Caco-2 (cell line): ENCODE results near the gene NDUFB8. TPM values are rescaled to one million over a fixed set of nuclear protein-coding genes. Genes with fewer than 3 reads are reported as not detected.

ENCODE experiments used
- BruUV-seq: library from RNA; stranded (reverse); fragments of 400-500 nt; replicated peaks from 2 replicates; lab custom pipeline; 2021; lab: Mats Ljungman, UMichigan
- CTCF ChIA-PET: fragments of 300-600 bp; sonication (Branson Sonifier 250); formaldehyde crosslinking; loops from one replicate; lab custom pipeline; 2022; ENCODE audit warnings: antibody characterized with exemption; lab: Charles Lee
- POLR2A ChIA-PET: fragments of 300-600 bp; sonication (Branson Sonifier 250); formaldehyde crosslinking; loops from one replicate; lab custom pipeline; 2022; ENCODE audit warnings: antibody characterized with exemption; lab: Charles Lee
- DNase-seq, 2 experiments: peaks; one replicate each; pipeline versions ENCODE4 v3.0.0 to v3.0.0-alpha.2; 2020 to 2022
- H3K27me3 ChIP-seq: replicated peaks from 2 replicates; pipeline ENCODE4 v1.6.0; 2011; ENCODE audit warnings: low read length; ENCODE audit not compliant: control insufficient read depth, insufficient read depth
- H3K36me3 ChIP-seq: 2 replicates; pipeline ENCODE4 v1.5.1; 2011; ENCODE audit warnings: low read length; ENCODE audit not compliant: control insufficient read depth, insufficient read depth
- H3K4me1 ChIP-seq: fragments of 250-450 bp; sonication (Bioruptor Pico); 2 replicates; pipeline ENCODE4 v1.5.1; 2020; ENCODE audit warnings: mild to moderate bottlenecking
- H3K4me3 ChIP-seq: 2 replicates; pipeline ENCODE4 v1.5.1; 2011; ENCODE audit warnings: low read depth, mild to moderate bottlenecking, control low read depth, low read length
- H3K9me3 ChIP-seq: fragments of 250-450 bp; sonication (Bioruptor Pico); 2 replicates; pipeline ENCODE4 v1.5.1; 2020; ENCODE audit warnings: mild to moderate bottlenecking, moderate library complexity
- H3K27ac Mint-ChIP-seq: one replicate; pipeline ENCODE4 v1.8.0; 2022; ENCODE audit warnings: mixed read lengths; ENCODE audit not compliant: unreplicated experiment
- H3K27me3 Mint-ChIP-seq: one replicate; pipeline ENCODE4 v1.8.0; 2022; ENCODE audit warnings: mixed read lengths; ENCODE audit not compliant: insufficient read depth, unreplicated experiment
- H3K36me3 Mint-ChIP-seq: one replicate; pipeline ENCODE4 v1.8.0; 2022; ENCODE audit warnings: mild to moderate bottlenecking, mixed read lengths; ENCODE audit not compliant: insufficient read depth, unreplicated experiment
- H3K4me1 Mint-ChIP-seq: one replicate; pipeline ENCODE4 v1.8.0; 2022; ENCODE audit warnings: low read depth, mixed read lengths; ENCODE audit not compliant: unreplicated experiment
- H3K4me3 Mint-ChIP-seq: one replicate; pipeline ENCODE4 v1.8.0; 2022; ENCODE audit warnings: mild to moderate bottlenecking, moderate library complexity, mixed read lengths; ENCODE audit not compliant: unreplicated experiment
- H3K9me3 Mint-ChIP-seq: one replicate; pipeline ENCODE4 v1.8.0; 2022; ENCODE audit warnings: mixed read lengths; ENCODE audit not compliant: unreplicated experiment
- intact Hi-C: fragments of 100-400 bp; cut with micrococcal nuclease; formaldehyde crosslinking; loops from one replicate; pipeline ENCODE4 v1.10.0; 2022; ENCODE audit not compliant: unreplicated experiment
- total RNA-seq: library from RNA; stranded (reverse); gene quantifications from 2 replicates; pipeline ENCODE4 v1.2.3, GENCODE V29; 2022
- TF ChIP-seq, protein P1 (sequence below), 2 experiments: fragments of 200-600 bp in 1 of 2; IDR thresholded peaks; 1 replicate in 1 of 2; 2 replicates in 1 of 2; pipeline versions ENCODE4 v1.5.1 to v1.8.0; 2011 to 2022; ENCODE audit warnings: antibody characterized with exemption in 1 of 2, control low read depth in 1 of 2, inconsistent platforms in 1 of 2, low read depth in 1 of 2, low read length in 1 of 2, mild to moderate bottlenecking in 1 of 2, moderate library complexity in 1 of 2; ENCODE audit not compliant: insufficient read depth in 1 of 2, severe bottlenecking in 1 of 2, unreplicated experiment in 1 of 2

The NDUFB8 gene
- total RNA-seq, 1 experiment from 2014 or later: 249 TPM

DNA sequence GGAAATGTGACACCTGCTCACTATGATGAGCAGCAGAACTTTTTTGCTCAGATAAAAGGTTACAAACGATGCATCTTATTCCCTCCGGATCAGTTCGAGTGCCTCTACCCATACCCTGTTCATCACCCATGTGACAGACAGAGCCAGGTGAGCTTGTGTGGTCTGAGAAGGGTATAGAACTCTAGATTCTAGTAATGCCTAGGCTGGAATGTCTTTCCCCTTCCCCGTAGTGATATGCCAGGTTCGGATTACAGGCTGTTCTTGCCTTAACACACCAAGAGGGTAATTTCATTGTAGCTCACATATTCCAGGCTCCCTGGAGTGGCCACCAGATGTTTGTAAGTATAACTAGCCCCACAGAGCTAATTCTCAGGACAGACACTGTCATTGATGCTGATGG is 15.3 kb upstream of the NDUFB8 start:
- no peaks in the 10 kb centered on the region for H3K4me1 Mint-ChIP-seq
- H3K9me3 Mint-ChIP-seq: no peaks in the 10 kb centered on the region
- H3K36me3 Mint-ChIP-seq: peaks cover 60% of the 10 kb centered on the region
- no peaks in the 10 kb centered on the region for H3K27me3 ChIP-seq
- no peaks in the 10 kb centered on the region for H3K27me3 Mint-ChIP-seq
- intact Hi-C loops: no loop called here
- H3K4me1 ChIP-seq: no peaks in the 10 kb centered on the region
- peaks cover 6% of the 10 kb centered on the region for H3K36me3 ChIP-seq
- no peak overlapping the region for H3K27ac Mint-ChIP-seq
- POLR2A ChIA-PET: interaction anchor here (1.1 kb wide), 1 partner anchor 9 kb away, joined by 5 read pairs; the partner anchor contains the start of gene HIF1AN
- BruUV-seq: no TSS peak
- TF ChIP-seq, protein P1, sequence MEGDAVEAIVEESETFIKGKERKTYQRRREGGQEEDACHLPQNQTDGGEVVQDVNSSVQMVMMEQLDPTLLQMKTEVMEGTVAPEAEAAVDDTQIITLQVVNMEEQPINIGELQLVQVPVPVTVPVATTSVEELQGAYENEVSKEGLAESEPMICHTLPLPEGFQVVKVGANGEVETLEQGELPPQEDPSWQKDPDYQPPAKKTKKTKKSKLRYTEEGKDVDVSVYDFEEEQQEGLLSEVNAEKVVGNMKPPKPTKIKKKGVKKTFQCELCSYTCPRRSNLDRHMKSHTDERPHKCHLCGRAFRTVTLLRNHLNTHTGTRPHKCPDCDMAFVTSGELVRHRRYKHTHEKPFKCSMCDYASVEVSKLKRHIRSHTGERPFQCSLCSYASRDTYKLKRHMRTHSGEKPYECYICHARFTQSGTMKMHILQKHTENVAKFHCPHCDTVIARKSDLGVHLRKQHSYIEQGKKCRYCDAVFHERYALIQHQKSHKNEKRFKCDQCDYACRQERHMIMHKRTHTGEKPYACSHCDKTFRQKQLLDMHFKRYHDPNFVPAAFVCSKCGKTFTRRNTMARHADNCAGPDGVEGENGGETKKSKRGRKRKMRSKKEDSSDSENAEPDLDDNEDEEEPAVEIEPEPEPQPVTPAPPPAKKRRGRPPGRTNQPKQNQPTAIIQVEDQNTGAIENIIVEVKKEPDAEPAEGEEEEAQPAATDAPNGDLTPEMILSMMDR (IDR thresholded peaks at IDR 0.05; ENCODE audit: insufficient read depth in 1 of 2, low read depth in 1 of 2, low read length in 1 of 2, severe bottlenecking in 1 of 2, unreplicated experiment in 1 of 2): no peak
- no peaks in the 10 kb centered on the region for H3K9me3 ChIP-seq
- no peak for DNase-seq
- no peak overlapping the region for H3K4me3 Mint-ChIP-seq
- CTCF ChIA-PET: interaction anchor here (1.6 kb wide), 1 partner anchor 9 kb away, joined by 14 read pairs; the partner anchor contains the start of gene HIF1AN
- no peak overlapping the region for H3K4me3 ChIP-seq

DNA sequence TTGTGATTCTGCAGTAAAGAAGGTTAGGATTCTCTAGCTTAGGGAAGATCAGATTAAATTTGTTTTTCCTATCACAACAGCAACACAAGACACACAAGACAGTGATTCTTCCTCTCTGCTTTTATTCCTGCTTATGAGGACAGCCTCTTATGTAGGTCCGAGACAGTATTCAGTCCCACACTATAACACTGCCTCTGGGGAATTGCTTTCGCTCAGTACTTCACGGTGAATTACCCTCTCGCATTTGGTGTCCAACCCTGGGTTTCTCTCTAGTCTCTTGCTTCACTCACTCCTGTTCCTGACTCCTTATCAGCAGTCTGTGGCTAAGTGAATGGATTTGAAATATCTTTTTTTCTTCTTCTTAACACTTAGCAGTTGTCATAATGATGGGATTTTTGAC is 7.8 kb upstream of the NDUFB8 start:
- TF ChIP-seq, protein P1 (IDR thresholded peaks at IDR 0.05; ENCODE audit: insufficient read depth in 1 of 2, low read depth in 1 of 2, low read length in 1 of 2, severe bottlenecking in 1 of 2, unreplicated experiment in 1 of 2): no peak
- H3K4me1 ChIP-seq: no peaks in the 10 kb centered on the region; the same call in 1 of the 2 replicates
- no peak overlapping the region for H3K4me3 Mint-ChIP-seq
- no peaks in the 10 kb centered on the region for H3K27me3 Mint-ChIP-seq
- no peaks in the 10 kb centered on the region for H3K9me3 Mint-ChIP-seq
- H3K4me3 ChIP-seq: no peak overlapping the region
- intact Hi-C loops: no loop called here
- no peaks in the 10 kb centered on the region for H3K4me1 Mint-ChIP-seq
- no peak for DNase-seq
- H3K27me3 ChIP-seq: no peaks in the 10 kb centered on the region
- H3K9me3 ChIP-seq: no peaks in the 10 kb centered on the region
- BruUV-seq: no TSS peak
- no peak overlapping the region for H3K27ac Mint-ChIP-seq
- peaks cover 2% of the 10 kb centered on the region; the same call in 1 of the 2 replicates for H3K36me3 ChIP-seq
- ChIA-PET POLR2A (no interaction called here), CTCF (no interaction called here)
- peaks cover 35% of the 10 kb centered on the region for H3K36me3 Mint-ChIP-seq

DNA sequence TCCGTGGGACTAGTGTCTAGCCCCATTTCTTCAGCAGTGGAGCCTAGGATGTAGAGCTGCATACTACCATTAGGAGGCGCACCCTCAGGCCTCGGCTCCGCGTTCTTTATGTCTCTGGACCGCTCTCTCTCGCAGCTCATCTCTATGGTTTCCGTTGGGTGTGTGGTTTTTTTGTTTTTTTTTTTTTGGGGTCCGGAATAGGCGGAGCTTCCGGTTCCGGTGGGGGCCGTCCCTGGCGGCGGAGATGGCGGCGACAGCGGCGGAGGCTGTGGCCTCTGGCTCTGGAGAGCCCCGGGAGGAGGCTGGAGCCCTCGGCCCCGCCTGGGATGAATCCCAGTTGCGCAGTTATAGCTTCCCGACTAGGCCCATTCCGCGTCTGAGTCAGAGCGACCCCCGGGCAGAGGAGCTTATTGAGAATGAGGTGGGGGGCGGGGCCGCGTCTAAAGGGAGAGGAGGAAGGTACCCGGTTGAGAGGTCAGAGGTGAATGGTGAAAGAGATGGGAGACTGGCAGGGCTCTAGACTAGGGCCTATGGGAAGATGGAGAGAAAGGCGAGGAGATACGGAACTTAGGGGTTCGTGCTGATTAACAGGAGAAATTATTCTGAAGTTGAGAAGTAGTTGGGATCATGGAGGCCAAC is 6.2 kb upstream of the NDUFB8 start, which contains the start of gene HIF1AN:
Gene HIF1AN, plus strand, starts transcription at position 229 of the 639 bp plus-strand sequence. Its CDS starts 16 bp downstream, at position 245.
- Histone ChIP-seq H3K4me3 (peak within 1 kb of the TSS; percentile 62), H3K9me3 (no peaks in the 10 kb centered on the region), H3K27me3 (no peaks in the 10 kb centered on the region), H3K4me1 (no peaks in the 10 kb centered on the region; the same call in 1 of the 2 replicates), H3K36me3 (peaks cover 2% of the 10 kb centered on the region; the same call in 1 of the 2 replicates)
- peaks cover 26% of the 10 kb centered on the region for H3K36me3 Mint-ChIP-seq
- DNase-seq: peak; percentile 93 to 94
- H3K9me3 Mint-ChIP-seq: no peaks in the 10 kb centered on the region
- H3K4me1 Mint-ChIP-seq: no peaks in the 10 kb centered on the region
- POLR2A ChIA-PET: interaction anchor here (0.6 to 1.3 kb wide), 17 partner anchors 9 to 1840 kb away, joined by 3 to 12 read pairs (median 5); partner anchors contain the start of genes SCD and SLF2
- no TSS peak for BruUV-seq
- TF ChIP-seq, protein P1 (IDR thresholded peaks at IDR 0.05; ENCODE audit: insufficient read depth in 1 of 2, low read depth in 1 of 2, low read length in 1 of 2, severe bottlenecking in 1 of 2, unreplicated experiment in 1 of 2): peak; percentile 85 to 97
- CTCF ChIA-PET: interaction anchor here (0.6 to 1.9 kb wide), 29 partner anchors 9 to 1742 kb away, joined by 3 to 32 read pairs (median 5); partner anchors contain the start of genes PDZD7 and SCD
- no peaks in the 10 kb centered on the region for H3K27me3 Mint-ChIP-seq
- H3K4me3 Mint-ChIP-seq: peak within 1 kb of the TSS; percentile 29
- H3K27ac Mint-ChIP-seq: no peak within 1 kb of the TSS
- intact Hi-C loops: no loop called here
